Stimulated activated CD8-positive, alpha-beta memory T cell treated with anti-CD3 and anti-CD28 coated beads, Interleukin-12 subunit alpha, Interleukin-12 subunit beta, amount 100 ng/mL, for 24 hours (primary cell): Measurements from ENCODE around the gene CCL8.

Source experiments
- DNase-seq: peaks from one replicate; pipeline ENCODE4 v3.0.0-alpha.2; 2020; ENCODE audit errors: extremely low read depth

CCL8 gene

GRCh38 chr17:34319039-34319483 is at the start of gene CCL8:
Gene CCL8, plus strand, starts transcription at chr17:34319435. Its CDS starts 67 bp downstream, at chr17:34319502.
- no peak for DNase-seq

- no peak for DNase-seq
Measured at GRCh38 chr17:34269969-34270368, 49.3 kb upstream of the CCL8 start, which contains the start of gene CCL7. Gene CCL7, plus strand, starts transcription at chr17:34270221. Its CDS starts 70 bp downstream, at chr17:34270291.

- no peak for DNase-seq
Measured at GRCh38 chr17:34275881-34276280, 43.4 kb upstream of the CCL8 start.

GRCh38 chr17:34276826-34277225 is 42.4 kb upstream of the CCL8 start:
- no peak for DNase-seq

DNA sequence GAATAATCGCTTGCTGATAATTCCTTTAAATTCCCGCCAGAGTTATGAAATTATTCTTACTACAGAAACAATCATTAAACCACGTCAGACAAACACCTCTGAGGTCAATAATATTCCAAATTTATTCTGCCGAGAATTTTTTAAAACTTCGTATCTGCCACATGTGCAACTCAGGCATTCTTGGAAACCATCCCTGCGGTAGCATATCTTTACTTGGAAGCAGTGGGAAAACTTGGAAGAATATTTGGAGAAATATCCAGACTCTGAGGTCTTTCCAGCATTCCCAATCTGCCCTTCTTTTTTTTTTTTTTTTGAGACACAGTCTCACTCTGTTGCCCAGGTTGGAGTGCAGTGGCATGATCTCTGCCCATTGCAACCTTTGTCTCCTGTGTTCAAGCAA is 35.7 kb upstream of the CCL8 start:
- DNase-seq, result no peak

DNA sequence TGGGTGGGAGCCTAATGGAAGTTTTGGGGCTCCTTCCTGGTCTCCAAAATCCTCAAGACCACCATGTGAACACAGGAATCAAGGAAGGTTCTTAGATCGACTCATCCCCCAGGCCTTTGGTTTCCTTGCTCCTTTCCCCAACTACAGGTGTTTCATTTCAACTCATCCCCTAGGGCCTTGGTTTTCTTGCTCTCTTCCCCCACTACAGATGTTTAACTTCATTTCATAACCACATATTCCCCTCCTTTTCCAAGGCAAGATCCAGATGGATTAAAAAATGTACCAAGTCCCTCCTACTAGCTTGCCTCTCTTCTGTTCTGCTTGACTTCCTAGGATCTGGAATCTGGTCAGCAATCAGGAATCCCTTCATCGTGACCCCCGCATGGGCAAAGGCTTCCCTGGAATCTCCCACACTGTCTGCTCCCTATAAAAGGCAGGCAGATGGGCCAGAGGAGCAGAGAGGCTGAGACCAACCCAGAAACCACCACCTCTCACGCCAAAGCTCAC is 33.9 kb upstream of the CCL8 start, which contains the start of gene CCL11:
TSS of gene CCL11 (plus strand) at position 457 of the 507 bp plus-strand sequence. CDS start 67 bp downstream, outside the sequence.
- no peak for DNase-seq

GRCh38 chr17:34287875-34288274 is 31.4 kb upstream of the CCL8 start:
- DNase-seq, result no peak

DNA sequence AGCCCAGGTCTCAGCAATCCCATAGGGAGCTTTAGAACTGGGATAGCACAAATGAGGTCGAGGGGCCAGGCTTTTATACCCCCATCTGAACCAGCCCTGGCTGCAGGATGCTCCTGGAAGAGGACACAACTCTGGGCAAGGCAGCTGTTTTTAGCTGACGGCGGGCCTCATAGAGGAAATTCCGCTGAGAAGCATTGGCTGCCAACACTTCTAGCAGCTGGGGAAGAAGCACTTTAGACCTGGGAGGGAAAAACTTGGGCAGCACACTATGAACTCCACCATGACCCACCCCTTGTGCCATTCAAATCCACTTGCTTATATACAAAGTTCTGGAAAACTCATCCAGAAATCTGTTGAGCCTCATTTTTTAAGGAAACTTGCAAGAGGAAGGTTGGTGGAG is 28.6 kb upstream of the CCL8 start:
- no peak for DNase-seq

DNA sequence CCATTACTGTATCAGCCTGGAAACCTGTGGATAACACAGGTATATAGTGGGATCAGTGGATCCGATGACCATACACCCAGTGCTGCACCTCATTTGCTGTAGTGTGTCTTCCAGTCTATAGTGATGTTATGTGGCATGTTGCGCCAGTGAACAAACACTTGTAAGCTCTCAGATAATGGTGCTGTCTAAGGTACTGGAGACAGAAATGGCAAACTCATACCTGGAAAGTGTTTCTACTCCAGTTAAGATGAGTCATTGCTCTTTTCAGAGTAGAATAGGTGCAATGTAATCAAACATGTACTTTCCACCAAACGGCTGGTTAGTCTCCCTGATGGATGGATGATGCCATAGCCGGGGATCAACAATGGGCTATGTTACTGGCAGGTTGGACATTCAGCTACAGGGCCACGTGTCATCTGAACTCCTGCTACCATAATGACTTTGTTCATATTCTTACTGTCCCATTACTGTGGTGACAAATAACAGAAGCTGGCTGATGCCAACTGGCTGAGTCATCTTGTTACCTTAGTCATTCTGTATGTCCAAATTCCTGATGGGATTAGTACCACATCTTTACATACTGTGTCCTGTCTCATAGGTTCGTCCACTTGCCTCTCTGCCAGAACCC is 27.4 kb upstream of the CCL8 start:
- DNase-seq, result no peak

DNA sequence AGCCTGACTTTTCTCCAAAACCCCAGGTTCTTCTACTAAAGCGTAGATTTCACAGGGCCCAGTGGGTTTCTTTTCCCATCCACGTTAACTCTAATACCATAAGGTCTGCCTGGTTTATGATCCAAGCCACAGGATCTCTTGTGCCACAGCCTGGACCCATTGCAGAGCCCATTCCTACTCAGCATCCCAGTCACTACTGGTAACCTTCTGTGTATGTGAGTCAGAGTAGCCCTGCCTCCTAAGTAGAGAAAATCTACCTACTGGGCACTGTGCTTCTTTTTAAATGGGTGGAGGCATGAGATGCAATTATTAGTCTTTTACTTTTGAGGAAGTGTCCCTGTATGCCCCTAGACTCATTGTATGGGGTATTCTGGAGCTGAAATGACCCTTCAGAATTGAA is 20.2 kb upstream of the CCL8 start:
- DNase-seq, result no peak

DNA sequence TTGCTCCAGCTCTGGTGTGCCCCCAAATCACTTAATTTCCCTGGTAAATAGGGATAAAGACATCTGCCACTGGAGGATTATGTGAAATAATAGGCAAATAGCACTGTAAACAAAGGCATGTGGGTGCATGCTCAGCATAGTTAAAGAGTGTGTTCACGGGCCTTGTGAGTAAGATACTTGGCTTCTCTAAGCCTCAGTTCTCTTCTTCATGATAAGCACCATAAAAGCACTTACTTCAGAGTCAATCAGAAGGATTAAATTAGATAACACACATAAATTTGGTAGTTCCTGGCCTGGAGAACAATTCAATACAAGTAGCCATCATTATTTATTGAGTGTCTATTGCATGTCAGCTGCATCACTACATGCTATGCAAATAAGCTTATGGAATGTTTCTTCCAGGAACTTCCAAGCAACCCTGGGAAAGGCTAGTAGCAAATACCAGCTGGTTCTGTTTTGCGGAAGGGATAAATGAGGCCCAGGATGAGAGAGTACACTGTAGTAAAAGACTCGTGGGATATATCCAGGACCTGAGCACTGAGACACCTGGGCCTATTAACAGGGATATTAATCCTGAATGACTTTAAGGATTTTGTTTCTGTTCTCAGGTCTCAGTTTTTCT is 19.2 kb upstream of the CCL8 start:
- no peak for DNase-seq

- no peak for DNase-seq
Measured at GRCh38 chr17:34300652-34301370, 18.4 kb upstream of the CCL8 start.

- no peak for DNase-seq
Measured at GRCh38 chr17:34301986-34302385, 17.2 kb upstream of the CCL8 start.

GRCh38 chr17:34302636-34303035 is 16.6 kb upstream of the CCL8 start:
- no peak for DNase-seq

DNA sequence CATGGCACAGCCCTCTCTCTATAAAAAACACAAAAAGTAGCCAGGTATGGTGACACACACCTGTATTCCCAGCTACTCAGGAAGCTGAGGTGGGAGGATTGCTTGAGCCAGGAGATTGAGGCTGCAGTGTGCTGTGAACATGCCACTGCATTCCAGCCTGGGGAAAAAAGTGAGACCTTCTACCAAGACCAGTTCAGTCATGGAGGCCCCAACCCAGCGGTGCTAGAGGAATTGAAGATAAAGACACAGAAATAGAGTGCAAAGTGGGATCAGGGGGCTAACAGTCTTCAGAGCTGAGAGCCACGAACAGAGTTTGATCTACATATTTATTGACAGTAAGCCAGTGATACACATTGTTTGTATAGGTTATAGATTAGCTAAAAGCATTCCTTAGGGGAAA is 15.6 kb upstream of the CCL8 start:
- DNase-seq, result no peak

DNA sequence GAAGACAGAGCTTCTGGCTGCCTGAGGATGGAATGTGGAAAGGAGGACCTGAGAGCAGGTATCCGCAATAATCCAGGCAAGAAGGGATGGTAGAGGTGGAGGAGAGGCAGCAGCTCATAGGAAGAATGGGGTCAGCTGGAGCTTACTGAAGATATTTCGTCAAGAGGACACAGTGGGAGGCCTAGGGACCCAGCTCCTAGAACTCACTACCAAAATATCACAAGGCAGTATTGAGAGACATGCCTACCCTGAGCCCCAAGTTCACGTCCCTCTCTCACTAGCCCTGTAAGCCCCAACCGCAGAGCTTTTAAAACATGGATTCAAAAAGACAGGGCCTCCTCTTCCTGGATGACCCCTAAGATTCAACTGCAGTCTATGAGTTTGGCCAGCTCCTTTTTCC is 14.2 kb upstream of the CCL8 start:
- DNase-seq, result no peak

GRCh38 chr17:34305606-34306005 is 13.6 kb upstream of the CCL8 start:
- no peak for DNase-seq

GRCh38 chr17:34306466-34306865 is 12.8 kb upstream of the CCL8 start:
- DNase-seq, result no peak

GRCh38 chr17:34307110-34307509 is 12.1 kb upstream of the CCL8 start:
- no peak for DNase-seq

DNA sequence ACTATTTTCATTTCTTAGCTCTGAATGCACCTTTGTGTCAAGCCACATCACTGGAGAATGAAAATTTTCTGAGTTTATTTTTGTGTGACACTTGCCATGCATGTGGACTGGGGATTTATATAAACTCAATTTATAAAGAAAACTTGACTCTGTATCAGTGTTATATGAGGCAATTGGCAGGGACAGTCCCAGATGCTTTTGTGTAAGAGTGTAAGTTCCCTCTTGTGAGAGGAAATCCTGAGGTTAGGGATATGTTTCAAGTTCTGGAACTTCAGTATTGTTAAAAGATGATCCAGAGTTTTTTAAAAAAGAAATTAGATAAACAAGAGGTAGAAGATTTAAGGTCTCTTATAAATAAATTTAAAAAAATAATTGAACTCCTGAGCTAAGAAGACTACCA is 10.9 kb upstream of the CCL8 start:
- DNase-seq, result no peak

DNA sequence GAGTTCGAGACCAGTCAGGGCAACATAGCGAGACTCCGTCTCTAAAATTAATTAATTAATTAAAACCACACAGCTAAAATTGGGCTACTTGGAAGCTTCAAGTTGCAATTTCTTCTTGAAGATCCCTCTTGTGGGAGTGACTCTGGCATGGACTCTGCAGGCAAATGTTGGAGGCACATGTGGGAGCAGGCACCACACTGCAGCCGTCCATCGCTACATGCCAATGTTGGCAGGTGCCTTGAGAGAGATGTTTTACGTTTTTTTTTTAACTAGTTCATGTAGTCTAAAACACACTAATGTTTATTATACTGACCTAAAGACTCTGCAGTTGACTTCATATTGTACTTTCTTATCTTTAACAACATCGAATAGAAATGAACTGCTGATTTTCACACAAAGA is 7.9 kb upstream of the CCL8 start:
- no peak for DNase-seq

GRCh38 chr17:34312080-34312479 is 7.2 kb upstream of the CCL8 start:
- no peak for DNase-seq

DNA sequence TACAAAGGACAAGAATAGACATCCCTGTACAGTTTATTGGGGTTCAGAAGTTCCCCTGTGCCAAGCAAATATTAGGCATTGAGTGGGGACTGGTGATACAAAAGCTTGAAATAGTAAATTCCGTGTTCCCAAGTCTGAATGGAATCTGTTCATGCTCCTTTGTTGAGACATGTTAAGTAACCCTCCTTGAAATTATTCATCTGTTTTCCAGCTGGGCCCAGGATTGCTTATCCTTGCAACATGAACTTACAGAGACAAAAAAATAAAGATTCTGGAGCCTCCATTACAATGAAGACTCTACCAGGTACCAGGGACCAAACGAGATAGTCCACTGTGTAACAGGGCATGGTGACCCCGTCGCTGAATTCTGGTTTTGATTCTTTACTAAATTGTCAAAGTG is 6.1 kb upstream of the CCL8 start:
- no peak for DNase-seq
